ENCODE data around the gene CFAP410. TPM values are rescaled to one million over a fixed set of nuclear protein-coding genes. Genes with fewer than 3 reads are reported as not detected.

The CFAP410 gene
- total RNA-seq, 1 experiment from 2014 or later = 19.3 TPM

- no peak for TF ChIP-seq ZNF671 (CRISPR knock-in tag; IDR thresholded peaks at IDR 0.05)
- TF ChIP-seq, protein P1, sequence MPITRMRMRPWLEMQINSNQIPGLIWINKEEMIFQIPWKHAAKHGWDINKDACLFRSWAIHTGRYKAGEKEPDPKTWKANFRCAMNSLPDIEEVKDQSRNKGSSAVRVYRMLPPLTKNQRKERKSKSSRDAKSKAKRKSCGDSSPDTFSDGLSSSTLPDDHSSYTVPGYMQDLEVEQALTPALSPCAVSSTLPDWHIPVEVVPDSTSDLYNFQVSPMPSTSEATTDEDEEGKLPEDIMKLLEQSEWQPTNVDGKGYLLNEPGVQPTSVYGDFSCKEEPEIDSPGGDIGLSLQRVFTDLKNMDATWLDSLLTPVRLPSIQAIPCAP (CRISPR knock-in tag; IDR thresholded peaks at IDR 0.05) = no peak
- no peak for TF ChIP-seq IRF2 (CRISPR knock-in tag; IDR thresholded peaks at IDR 0.05; ENCODE audit: borderline replicate concordance, low read depth)
- TF ChIP-seq, protein P2, sequence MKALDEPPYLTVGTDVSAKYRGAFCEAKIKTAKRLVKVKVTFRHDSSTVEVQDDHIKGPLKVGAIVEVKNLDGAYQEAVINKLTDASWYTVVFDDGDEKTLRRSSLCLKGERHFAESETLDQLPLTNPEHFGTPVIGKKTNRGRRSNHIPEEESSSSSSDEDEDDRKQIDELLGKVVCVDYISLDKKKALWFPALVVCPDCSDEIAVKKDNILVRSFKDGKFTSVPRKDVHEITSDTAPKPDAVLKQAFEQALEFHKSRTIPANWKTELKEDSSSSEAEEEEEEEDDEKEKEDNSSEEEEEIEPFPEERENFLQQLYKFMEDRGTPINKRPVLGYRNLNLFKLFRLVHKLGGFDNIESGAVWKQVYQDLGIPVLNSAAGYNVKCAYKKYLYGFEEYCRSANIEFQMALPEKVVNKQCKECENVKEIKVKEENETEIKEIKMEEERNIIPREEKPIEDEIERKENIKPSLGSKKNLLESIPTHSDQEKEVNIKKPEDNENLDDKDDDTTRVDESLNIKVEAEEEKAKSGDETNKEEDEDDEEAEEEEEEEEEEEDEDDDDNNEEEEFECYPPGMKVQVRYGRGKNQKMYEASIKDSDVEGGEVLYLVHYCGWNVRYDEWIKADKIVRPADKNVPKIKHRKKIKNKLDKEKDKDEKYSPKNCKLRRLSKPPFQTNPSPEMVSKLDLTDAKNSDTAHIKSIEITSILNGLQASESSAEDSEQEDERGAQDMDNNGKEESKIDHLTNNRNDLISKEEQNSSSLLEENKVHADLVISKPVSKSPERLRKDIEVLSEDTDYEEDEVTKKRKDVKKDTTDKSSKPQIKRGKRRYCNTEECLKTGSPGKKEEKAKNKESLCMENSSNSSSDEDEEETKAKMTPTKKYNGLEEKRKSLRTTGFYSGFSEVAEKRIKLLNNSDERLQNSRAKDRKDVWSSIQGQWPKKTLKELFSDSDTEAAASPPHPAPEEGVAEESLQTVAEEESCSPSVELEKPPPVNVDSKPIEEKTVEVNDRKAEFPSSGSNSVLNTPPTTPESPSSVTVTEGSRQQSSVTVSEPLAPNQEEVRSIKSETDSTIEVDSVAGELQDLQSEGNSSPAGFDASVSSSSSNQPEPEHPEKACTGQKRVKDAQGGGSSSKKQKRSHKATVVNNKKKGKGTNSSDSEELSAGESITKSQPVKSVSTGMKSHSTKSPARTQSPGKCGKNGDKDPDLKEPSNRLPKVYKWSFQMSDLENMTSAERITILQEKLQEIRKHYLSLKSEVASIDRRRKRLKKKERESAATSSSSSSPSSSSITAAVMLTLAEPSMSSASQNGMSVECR (CRISPR knock-in tag; IDR thresholded peaks at IDR 0.05; ENCODE audit: borderline replicate concordance) = no peak
- TF ChIP-seq, protein P3, sequence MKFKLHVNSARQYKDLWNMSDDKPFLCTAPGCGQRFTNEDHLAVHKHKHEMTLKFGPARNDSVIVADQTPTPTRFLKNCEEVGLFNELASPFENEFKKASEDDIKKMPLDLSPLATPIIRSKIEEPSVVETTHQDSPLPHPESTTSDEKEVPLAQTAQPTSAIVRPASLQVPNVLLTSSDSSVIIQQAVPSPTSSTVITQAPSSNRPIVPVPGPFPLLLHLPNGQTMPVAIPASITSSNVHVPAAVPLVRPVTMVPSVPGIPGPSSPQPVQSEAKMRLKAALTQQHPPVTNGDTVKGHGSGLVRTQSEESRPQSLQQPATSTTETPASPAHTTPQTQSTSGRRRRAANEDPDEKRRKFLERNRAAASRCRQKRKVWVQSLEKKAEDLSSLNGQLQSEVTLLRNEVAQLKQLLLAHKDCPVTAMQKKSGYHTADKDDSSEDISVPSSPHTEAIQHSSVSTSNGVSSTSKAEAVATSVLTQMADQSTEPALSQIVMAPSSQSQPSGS (CRISPR knock-in tag; IDR thresholded peaks at IDR 0.05; ENCODE audit: borderline replicate concordance, low read depth) = no peak
- no peak for TF ChIP-seq CTCF (IDR thresholded peaks at IDR 0.05)
- no peak for TF ChIP-seq SMAD3 (CRISPR knock-in tag; IDR thresholded peaks at IDR 0.05; ENCODE audit: borderline replicate concordance)
- TF ChIP-seq, protein P4, sequence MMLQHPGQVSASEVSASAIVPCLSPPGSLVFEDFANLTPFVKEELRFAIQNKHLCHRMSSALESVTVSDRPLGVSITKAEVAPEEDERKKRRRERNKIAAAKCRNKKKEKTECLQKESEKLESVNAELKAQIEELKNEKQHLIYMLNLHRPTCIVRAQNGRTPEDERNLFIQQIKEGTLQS (CRISPR knock-in tag; conservative IDR thresholded peaks at IDR 0.05) = no peak
- no peak for TF ChIP-seq CBFB (CRISPR knock-in tag; IDR thresholded peaks at IDR 0.05; ENCODE audit: low read depth)
- TF ChIP-seq OVOL2 (CRISPR knock-in tag; IDR thresholded peaks at IDR 0.05; ENCODE audit: borderline replicate concordance) = no peak
- TF ChIP-seq KAT7 (CRISPR knock-in tag; IDR thresholded peaks at IDR 0.05; ENCODE audit: borderline replicate concordance) = 0 out of 2 replicates have a peak, but pooled peaks have one; percentile 32
- TF ChIP-seq, protein P5, sequence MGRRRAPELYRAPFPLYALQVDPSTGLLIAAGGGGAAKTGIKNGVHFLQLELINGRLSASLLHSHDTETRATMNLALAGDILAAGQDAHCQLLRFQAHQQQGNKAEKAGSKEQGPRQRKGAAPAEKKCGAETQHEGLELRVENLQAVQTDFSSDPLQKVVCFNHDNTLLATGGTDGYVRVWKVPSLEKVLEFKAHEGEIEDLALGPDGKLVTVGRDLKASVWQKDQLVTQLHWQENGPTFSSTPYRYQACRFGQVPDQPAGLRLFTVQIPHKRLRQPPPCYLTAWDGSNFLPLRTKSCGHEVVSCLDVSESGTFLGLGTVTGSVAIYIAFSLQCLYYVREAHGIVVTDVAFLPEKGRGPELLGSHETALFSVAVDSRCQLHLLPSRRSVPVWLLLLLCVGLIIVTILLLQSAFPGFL (CRISPR knock-in tag; IDR thresholded peaks at IDR 0.05; ENCODE audit: borderline replicate concordance) = no peak
- no peak for TF ChIP-seq EMX1 (CRISPR knock-in tag; IDR thresholded peaks at IDR 0.05)
- TF ChIP-seq NFATC4 (CRISPR knock-in tag; IDR thresholded peaks at IDR 0.05) = no peak
- TF ChIP-seq, protein P6, sequence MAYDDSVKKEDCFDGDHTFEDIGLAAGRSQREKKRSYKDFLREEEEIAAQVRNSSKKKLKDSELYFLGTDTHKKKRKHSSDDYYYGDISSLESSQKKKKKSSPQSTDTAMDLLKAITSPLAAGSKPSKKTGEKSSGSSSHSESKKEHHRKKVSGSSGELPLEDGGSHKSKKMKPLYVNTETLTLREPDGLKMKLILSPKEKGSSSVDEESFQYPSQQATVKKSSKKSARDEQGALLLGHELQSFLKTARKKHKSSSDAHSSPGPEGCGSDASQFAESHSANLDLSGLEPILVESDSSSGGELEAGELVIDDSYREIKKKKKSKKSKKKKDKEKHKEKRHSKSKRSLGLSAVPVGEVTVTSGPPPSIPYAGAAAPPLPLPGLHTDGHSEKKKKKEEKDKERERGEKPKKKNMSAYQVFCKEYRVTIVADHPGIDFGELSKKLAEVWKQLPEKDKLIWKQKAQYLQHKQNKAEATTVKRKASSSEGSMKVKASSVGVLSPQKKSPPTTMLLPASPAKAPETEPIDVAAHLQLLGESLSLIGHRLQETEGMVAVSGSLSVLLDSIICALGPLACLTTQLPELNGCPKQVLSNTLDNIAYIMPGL (CRISPR knock-in tag; IDR thresholded peaks at IDR 0.05) = no peak; the same call in 1 of the 2 replicates
- TF ChIP-seq, protein P7, sequence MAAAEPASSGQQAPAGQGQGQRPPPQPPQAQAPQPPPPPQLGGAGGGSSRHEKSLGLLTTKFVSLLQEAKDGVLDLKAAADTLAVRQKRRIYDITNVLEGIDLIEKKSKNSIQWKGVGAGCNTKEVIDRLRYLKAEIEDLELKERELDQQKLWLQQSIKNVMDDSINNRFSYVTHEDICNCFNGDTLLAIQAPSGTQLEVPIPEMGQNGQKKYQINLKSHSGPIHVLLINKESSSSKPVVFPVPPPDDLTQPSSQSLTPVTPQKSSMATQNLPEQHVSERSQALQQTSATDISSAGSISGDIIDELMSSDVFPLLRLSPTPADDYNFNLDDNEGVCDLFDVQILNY (CRISPR knock-in tag; IDR thresholded peaks at IDR 0.05) = peak; percentile 81; the same call in 1 of the 2 replicates
- TF ChIP-seq TEAD4 (CRISPR knock-in tag; IDR thresholded peaks at IDR 0.05) = no peak
- TF ChIP-seq, protein P8, sequence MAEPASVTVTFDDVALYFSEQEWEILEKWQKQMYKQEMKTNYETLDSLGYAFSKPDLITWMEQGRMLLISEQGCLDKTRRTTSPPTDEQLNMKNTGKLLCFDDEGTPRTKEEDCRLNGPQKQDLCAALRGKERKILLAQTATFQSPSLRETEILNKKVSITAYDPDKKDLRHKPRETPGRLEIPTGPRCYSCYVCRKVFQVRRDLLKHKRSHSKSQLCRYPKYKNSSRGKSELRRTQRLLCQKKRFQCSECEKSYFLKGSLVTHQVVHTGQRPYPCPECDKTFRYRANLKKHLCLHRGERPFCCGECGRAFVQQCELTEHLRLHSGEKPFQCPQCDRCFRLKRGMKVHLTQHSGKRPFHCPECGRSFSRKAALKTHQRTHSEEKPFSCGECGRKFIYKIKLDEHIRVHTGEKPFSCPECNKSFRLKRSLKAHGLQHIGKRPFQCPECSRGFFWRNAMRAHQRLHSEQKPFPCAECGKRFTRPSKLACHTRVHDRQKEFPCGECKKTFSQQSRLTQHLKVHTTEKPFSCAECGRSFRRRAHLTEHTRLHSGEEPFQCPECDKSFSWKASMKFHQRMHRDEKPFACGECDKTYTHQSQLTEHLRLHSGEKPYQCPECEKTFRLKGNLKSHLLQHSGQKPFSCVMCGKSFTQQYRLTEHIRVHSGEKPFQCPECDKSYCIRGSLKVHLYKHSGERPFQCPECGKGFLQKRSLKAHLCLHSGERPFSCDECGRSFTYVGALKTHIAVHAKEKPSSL (CRISPR knock-in tag; conservative IDR thresholded peaks at IDR 0.05) = no peak
- Mint-ChIP-seq H3K9me3 (no peaks in the 10 kb centered on the region), H3K4me1 (peaks cover 34% of the 10 kb centered on the region), H3K27ac (no peak overlapping the region; the same call in 1 of the 2 replicates), H3K27me3 (ENCODE audit: low read depth) (peaks cover 11% of the 10 kb centered on the region), H3K36me3 (no peaks in the 10 kb centered on the region), H3K4me3 (peak overlapping the region; percentile 76)
- CTCF ChIA-PET = interaction anchor here (1.0 to 1.2 kb wide), 2 partner anchors 38 to 183 kb away, joined by 3 read pairs; no protein-coding TSS in a partner anchor
- POLR2A ChIA-PET = no interaction called here
- peak; percentile 13 for ATAC-seq
- DNase-seq (ENCODE audit: low spot score) = peak; percentile 42
Observed at GRCh38 chr21:44300262-44300959, 38.8 kb downstream of the CFAP410 start.
